Brain microvascular endothelial cell (primary cell): ENCODE measurements around the gene KTI12.

Experiments
- DNase-seq: peaks from one replicate; pipeline ENCODE4 v3.0.0-alpha.2; 2020
- H3K27ac ChIP-seq: fragments of 250-450 bp; sonication (Bioruptor Pico); 2 replicates; pipeline ENCODE4 v1.5.1; 2020; ENCODE audit warnings: mild to moderate bottlenecking, moderate library complexity
- H3K27me3 ChIP-seq: fragments of 250-450 bp; sonication (Bioruptor Pico); replicated peaks from 2 replicates; pipeline ENCODE4 v1.5.1; 2020; ENCODE audit warnings: mild to moderate bottlenecking
- H3K36me3 ChIP-seq: fragments of 250-450 bp; sonication (Bioruptor Pico); replicated peaks from 2 replicates; pipeline ENCODE4 v1.5.1; 2020; ENCODE audit warnings: mild to moderate bottlenecking
- H3K4me3 ChIP-seq: 2 replicates; pipeline ENCODE4 v1.5.1; 2011; ENCODE audit warnings: low read depth, mild to moderate bottlenecking, control low read depth, low read length, moderate library complexity
- CTCF ChIP-seq: IDR thresholded peaks from 2 replicates; pipeline ENCODE4 v1.5.1; 2011; ENCODE audit warnings: low read depth, mild to moderate bottlenecking, moderate library complexity, low read length, control low read depth, inconsistent platforms; ENCODE audit errors: missing control alignments
- in situ Hi-C: cut with HindIII; loops from 2 replicates; pipeline ENCODE4 v1.10.0; 2017; ENCODE audit warnings: low sequenced_read_pairs, low pct_ligation_motif_present

KTI12 gene

GRCh38 chr1:51997974-51998382 is 35.6 kb downstream of the KTI12 start:
- in situ Hi-C loops, result no loop called here
- no peak for TF ChIP-seq CTCF
- no peaks in the 10 kb centered on the region for H3K36me3 ChIP-seq
- DNase-seq, result no peak
- H3K27me3 ChIP-seq, result no peaks in the 10 kb centered on the region
- H3K27ac ChIP-seq, result no peak overlapping the region
- H3K4me3 ChIP-seq, result no peak overlapping the region

- in situ Hi-C loops, result no loop called here
- TF ChIP-seq CTCF, result no peak
- peak within 1 kb of the TSS; percentile 62 for H3K4me3 ChIP-seq
- H3K36me3 ChIP-seq, result no peaks in the 10 kb centered on the region
- peak; percentile 62 for DNase-seq
- no peak within 1 kb of the TSS for H3K27ac ChIP-seq
- H3K27me3 ChIP-seq, result no peaks in the 10 kb centered on the region
Observed at GRCh38 chr1:51990478-51990965, 43.1 kb downstream of the KTI12 start, which contains the start of gene RAB3B. TSS of gene RAB3B (minus strand) at chr1:51990700. CDS start at chr1:51977117, 13,583 bp downstream.

- in situ Hi-C loops, result no loop called here
- H3K27ac ChIP-seq, result no peak overlapping the region
- no peak for DNase-seq
- no peaks in the 10 kb centered on the region for H3K36me3 ChIP-seq
- peak overlapping the region; percentile 62 for H3K4me3 ChIP-seq
- no peak for TF ChIP-seq CTCF
- H3K27me3 ChIP-seq, result no peaks in the 10 kb centered on the region
Observed at GRCh38 chr1:51989582-51990477, 43.8 kb downstream of the KTI12 start.

- no peak overlapping the region for H3K4me3 ChIP-seq
- no peaks in the 10 kb centered on the region for H3K27me3 ChIP-seq
- no peak overlapping the region for H3K27ac ChIP-seq
- H3K36me3 ChIP-seq, result no peaks in the 10 kb centered on the region
- no peak for DNase-seq
- in situ Hi-C loops, result no loop called here
- TF ChIP-seq CTCF, result no peak
Observed at GRCh38 chr1:51988254-51988653, 45.4 kb downstream of the KTI12 start.

GRCh38 chr1:51986718-51987117 is 46.9 kb downstream of the KTI12 start:
- TF ChIP-seq CTCF, result no peak
- Histone ChIP-seq H3K27ac (no peak overlapping the region), H3K36me3 (no peaks in the 10 kb centered on the region), H3K4me3 (no peak overlapping the region), H3K27me3 (no peaks in the 10 kb centered on the region)
- no peak for DNase-seq
- in situ Hi-C loops, result no loop called here

- Histone ChIP-seq H3K27ac (no peak overlapping the region), H3K27me3 (no peaks in the 10 kb centered on the region), H3K36me3 (no peaks in the 10 kb centered on the region), H3K4me3 (no peak overlapping the region)
- in situ Hi-C loops, result no loop called here
- TF ChIP-seq CTCF, result no peak
- no peak for DNase-seq
Observed at GRCh38 chr1:51982161-51982560, 51.4 kb downstream of the KTI12 start.
